Astrocyte of the hippocampus (primary cell): ENCODE data around the gene CDH3.
A peak's percentile ranks its signal among the peaks of the same experiment; 100 is the strongest.

ENCODE experiments used
- DNase-seq: peaks from one replicate; pipeline ENCODE4 v3.0.0; 2011; ENCODE audit warnings: low read depth, low spot score

The CDH3 gene

GRCh38 chr16:68651136-68651535 lies 6.0 kb downstream of the CDH3 start:
- DNase-seq: no peak

GRCh38 chr16:68652659-68653058 lies 7.5 kb downstream of the CDH3 start:
- DNase-seq: no peak

- no peak for DNase-seq
These were observed 10.7 kb downstream of the CDH3 start for GRCh38 chr16:68655806-68656205.

- no peak for DNase-seq
These were observed 11.6 kb downstream of the CDH3 start for GRCh38 chr16:68656751-68657150.

- DNase-seq: peak; percentile 87
These were observed 13.3 kb downstream of the CDH3 start for GRCh38 chr16:68658341-68658973.

- no peak for DNase-seq
These were observed 13.9 kb downstream of the CDH3 start for GRCh38 chr16:68658974-68659360.

- DNase-seq: peak; percentile 12
These were observed 14.6 kb downstream of the CDH3 start for GRCh38 chr16:68659412-68660358.

- peak; percentile 45 for DNase-seq
These were observed 15.3 kb downstream of the CDH3 start for GRCh38 chr16:68660359-68660795.

- no peak for DNase-seq
These were observed 16.9 kb downstream of the CDH3 start for GRCh38 chr16:68662035-68662434.

- DNase-seq: no peak
These were observed 19.2 kb downstream of the CDH3 start for GRCh38 chr16:68664297-68664696.

GRCh38 chr16:68665501-68665900 lies 20.4 kb downstream of the CDH3 start:
- no peak for DNase-seq

GRCh38 chr16:68668266-68668665 lies 23.2 kb downstream of the CDH3 start:
- DNase-seq: no peak

GRCh38 chr16:68676113-68676860 lies 31.2 kb downstream of the CDH3 start:
- DNase-seq: peak; percentile 42

GRCh38 chr16:68681038-68681437 lies 35.9 kb downstream of the CDH3 start:
- no peak for DNase-seq

- DNase-seq: no peak
These were observed 40.8 kb downstream of the CDH3 start for GRCh38 chr16:68685685-68686478.

GRCh38 chr16:68686905-68687304 lies 41.8 kb downstream of the CDH3 start:
- no peak for DNase-seq

GRCh38 chr16:68689921-68690320 lies 44.8 kb downstream of the CDH3 start:
- DNase-seq: peak; percentile 5

- no peak for DNase-seq
These were observed 50.5 kb downstream of the CDH3 start for GRCh38 chr16:68695575-68695974.

GRCh38 chr16:68696514-68696913 lies 51.4 kb downstream of the CDH3 start:
- no peak for DNase-seq

- DNase-seq: no peak
These were observed 53.0 kb downstream of the CDH3 start for GRCh38 chr16:68698091-68698490.

GRCh38 chr16:68700120-68700519 lies 55.0 kb downstream of the CDH3 start:
- peak; percentile 21 for DNase-seq
